Uterus (tissue), 2 donors: ENCODE results near the gene JAZF1.

Experiments
- CTCF ChIP-seq, 4 experiments: fragments of 200-600 bp in 2 of 4; fragments of 450-650 bp in 2 of 4; sonication (generic) in 2 of 4; IDR thresholded peaks; one replicate each; pipeline ENCODE4 v1.5.1; 2016 to 2019; ENCODE audit warnings: antibody characterized with exemption in 4 of 4, mild to moderate bottlenecking in 2 of 4, moderate library complexity in 1 of 4
- POLR2A ChIP-seq, 2 donors: fragments of 450-650 bp; IDR thresholded peaks; one replicate each; pipeline ENCODE4 v1.6.1; 2016; ENCODE audit warnings: antibody characterized with exemption in 2 of 2, mild to moderate bottlenecking in 1 of 2, moderate library complexity in 1 of 2

- TF ChIP-seq CTCF (IDR thresholded peaks at IDR 0.05) (no peak), POLR2A (IDR thresholded peaks at IDR 0.05) (no peak)
Measured at GRCh38 chr7:27928001-27928400, 252.6 kb downstream of the JAZF1 start.
